Mesenchymal stem cell (in vitro differentiated cells and primary cell): ENCODE results near the gene SETD7.
"Not testable (repeated sequence)": the region's sequence is repeated elsewhere in the genome, so short reads cannot be mapped to it uniquely, and the experiment has no call there.

Experiments used
- DNase-seq: peaks from one replicate; pipeline ENCODE4 v3.0.0-alpha.2; 2013
- H2AFZ ChIP-seq: one replicate; pipeline ENCODE4 v1.6.1; 2013; ENCODE audit warnings: low read depth, mild to moderate bottlenecking, control low read depth, inconsistent platforms, low read length, moderate library complexity
- H2AK5ac ChIP-seq: 2 replicates; pipeline ENCODE4 v1.6.1; 2013; ENCODE audit warnings: low read length, moderate library complexity, mild to moderate bottlenecking, inconsistent platforms; ENCODE audit not compliant: severe bottlenecking
- H2BK120ac ChIP-seq: one replicate; pipeline ENCODE4 v1.6.1; 2013; ENCODE audit warnings: low read depth, mild to moderate bottlenecking, inconsistent platforms, low read length, moderate library complexity
- H2BK12ac ChIP-seq, 2 experiments: one replicate each; pipeline ENCODE4 v1.6.1; 2013; ENCODE audit warnings: inconsistent platforms in 2 of 2, low read length in 2 of 2, mild to moderate bottlenecking in 2 of 2, moderate library complexity in 2 of 2, control low read depth in 1 of 2
- H2BK15ac ChIP-seq: one replicate; pipeline ENCODE4 v1.6.1; 2013; ENCODE audit warnings: mild to moderate bottlenecking, low read depth, inconsistent platforms; ENCODE audit not compliant: poor library complexity, severe bottlenecking
- H2BK5ac ChIP-seq: 2 replicates; pipeline ENCODE4 v1.6.1; 2013; ENCODE audit warnings: low read depth, mild to moderate bottlenecking, low read length, control low read depth, inconsistent platforms; ENCODE audit not compliant: poor library complexity, severe bottlenecking
- H3K14ac ChIP-seq, 2 experiments: one replicate each; pipeline ENCODE4 v1.6.1; 2013; ENCODE audit warnings: inconsistent platforms in 2 of 2, low read length in 2 of 2, control low read depth in 1 of 2, mild to moderate bottlenecking in 1 of 2, moderate library complexity in 1 of 2
- H3K18ac ChIP-seq, 2 experiments: one replicate each; pipeline ENCODE4 v1.6.1; 2013; ENCODE audit warnings: inconsistent platforms in 2 of 2, low read length in 2 of 2, control low read depth in 1 of 2, low read depth in 1 of 2, mild to moderate bottlenecking in 1 of 2
- H3K23ac ChIP-seq, 2 experiments: one replicate each; pipeline ENCODE4 v1.6.1; 2013; ENCODE audit warnings: inconsistent platforms in 2 of 2, low read length in 2 of 2, mild to moderate bottlenecking in 2 of 2, moderate library complexity in 2 of 2, control low read depth in 1 of 2
- H3K27ac ChIP-seq: 2 replicates; pipeline ENCODE4 v1.5.1; 2013; ENCODE audit warnings: mild to moderate bottlenecking, moderate library complexity, low read length, control low read depth, inconsistent platforms; ENCODE audit not compliant: poor library complexity, severe bottlenecking
- H3K27me3 ChIP-seq, 2 experiments: 2 replicates each; pipeline versions ENCODE4 v1.6.1 to v1.7.0; 2013; ENCODE audit warnings: low read length in 2 of 2, mild to moderate bottlenecking in 2 of 2, moderate library complexity in 2 of 2, control low read depth in 1 of 2, inconsistent platforms in 1 of 2; ENCODE audit not compliant: control insufficient read depth in 1 of 2, insufficient read depth in 1 of 2
- H3K36me3 ChIP-seq, 2 experiments: 2 replicates each; pipeline versions ENCODE4 v1.6.1 to v1.7.0; 2013; ENCODE audit warnings: low read length in 2 of 2, control low read depth in 1 of 2, inconsistent platforms in 1 of 2, low read depth in 1 of 2, mild to moderate bottlenecking in 1 of 2; ENCODE audit not compliant: insufficient read depth in 2 of 2, control insufficient read depth in 1 of 2
- H3K4ac ChIP-seq, 2 experiments: one replicate each; pipeline ENCODE4 v1.6.1; 2013; ENCODE audit warnings: inconsistent platforms in 2 of 2, low read length in 2 of 2, mild to moderate bottlenecking in 2 of 2, moderate library complexity in 2 of 2, control low read depth in 1 of 2, low read depth in 1 of 2
- H3K4me1 ChIP-seq: 2 replicates; pipeline ENCODE4 v1.6.1; 2013; ENCODE audit warnings: low read depth, low read length, control low read depth; ENCODE audit not compliant: control insufficient read depth, insufficient read depth
- H3K4me2 ChIP-seq: 2 replicates; pipeline ENCODE4 v1.6.1; 2013; ENCODE audit warnings: low read length, mild to moderate bottlenecking, inconsistent platforms; ENCODE audit not compliant: poor library complexity, severe bottlenecking
- H3K4me3 ChIP-seq, 2 experiments: 2 replicates each; pipeline versions ENCODE4 v1.5.1 to v1.7.0; 2013; ENCODE audit warnings: low read length in 2 of 2, mild to moderate bottlenecking in 2 of 2, control low read depth in 1 of 2, low read depth in 1 of 2; ENCODE audit not compliant: insufficient read depth in 1 of 2
- H3K79me1 ChIP-seq: replicated peaks from 2 replicates; pipeline ENCODE4 v1.6.1; 2013; ENCODE audit warnings: mild to moderate bottlenecking, control low read depth, low read length, inconsistent platforms; ENCODE audit not compliant: poor library complexity, severe bottlenecking
- H3K9ac ChIP-seq: 2 replicates; pipeline ENCODE4 v1.7.0; 2013; ENCODE audit warnings: mild to moderate bottlenecking, low read length, moderate library complexity
- H3K9me3 ChIP-seq: 2 replicates; pipeline ENCODE4 v1.7.0; 2013; ENCODE audit warnings: mild to moderate bottlenecking, low read length; ENCODE audit not compliant: control insufficient read depth
- H4K8ac ChIP-seq: one replicate; pipeline ENCODE4 v1.6.1; 2013; ENCODE audit warnings: inconsistent platforms, mild to moderate bottlenecking, low read length, moderate library complexity
- H4K91ac ChIP-seq: one replicate; pipeline ENCODE4 v1.6.1; 2013; ENCODE audit warnings: mild to moderate bottlenecking, low read length, inconsistent platforms
- WGBS: methylation state at CpG from one replicate; pipeline ENCODE4 v1.1.7; 2013; ENCODE audit warnings: mixed read lengths; 5-methylcytosine and 5-hydroxymethylcytosine counted together

SETD7 gene

GRCh38 chr4:139465922-139466321 lies 90.1 kb downstream of the SETD7 start:
- Histone ChIP-seq H2BK5ac (no peak overlapping the region), H2AFZ (no peak overlapping the region), H3K4me2 (no peak overlapping the region), H3K36me3 (peaks cover 0 to 6% of the 10 kb centered on the region in 2 experiments), H3K4ac (no peak overlapping the region), H3K9me3 (peaks cover 4% of the 10 kb centered on the region), H2BK15ac (no peak overlapping the region), H3K27ac (no peak overlapping the region), H3K23ac (no peak overlapping the region), H4K91ac (no peak overlapping the region), H2AK5ac (no peak overlapping the region), H3K14ac (no peak overlapping the region), H3K79me1 (peaks cover 26% of the 10 kb centered on the region), H3K9ac (no peak overlapping the region), H3K4me3 (no peak overlapping the region), H3K4me1 (peaks cover 2% of the 10 kb centered on the region), H2BK12ac (no peak overlapping the region), H3K27me3 (no peaks in the 10 kb centered on the region), H3K18ac (no peak overlapping the region), H4K8ac (no peak overlapping the region), H2BK120ac (no peak overlapping the region)
- no peak for DNase-seq
- WGBS: 69% methylated on average over 4 of the region's 4 CpGs

DNA sequence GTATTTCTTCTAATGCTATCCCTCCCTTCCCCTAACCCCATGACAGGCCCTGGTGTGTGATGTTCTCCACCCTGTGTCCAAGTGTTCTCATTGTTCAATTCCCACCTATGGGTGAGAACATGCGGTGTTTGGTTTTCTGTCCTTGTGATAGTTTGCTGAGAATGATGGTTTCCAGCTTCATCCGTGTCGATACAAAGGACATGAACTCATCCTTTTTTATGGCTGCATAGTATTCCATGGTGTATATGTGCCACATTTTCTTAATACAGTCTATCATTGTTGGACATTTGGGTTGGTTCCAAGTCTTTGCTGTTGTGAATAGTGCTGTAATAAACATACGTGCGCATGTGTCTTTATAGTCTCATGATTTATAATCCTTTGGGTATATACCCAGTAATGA lies 91.5 kb downstream of the SETD7 start:
- H2BK12ac ChIP-seq, H2AFZ ChIP-seq, H3K9me3 ChIP-seq, H3K36me3 ChIP-seq, H3K27ac ChIP-seq, H3K4me1 ChIP-seq, DNase-seq, H4K91ac ChIP-seq, H3K9ac ChIP-seq, H3K18ac ChIP-seq, H3K4me2 ChIP-seq, H4K8ac ChIP-seq, H3K14ac ChIP-seq, H3K27me3 ChIP-seq, H2BK120ac ChIP-seq, H2AK5ac ChIP-seq, H3K4ac ChIP-seq, H2BK5ac ChIP-seq, H3K4me3 ChIP-seq, H3K23ac ChIP-seq, H2BK15ac ChIP-seq: not testable (repeated sequence)
- H3K79me1 ChIP-seq: peaks cover 17% of the 10 kb centered on the region
- WGBS: 88% methylated on average over 5 of the region's 5 CpGs

DNA sequence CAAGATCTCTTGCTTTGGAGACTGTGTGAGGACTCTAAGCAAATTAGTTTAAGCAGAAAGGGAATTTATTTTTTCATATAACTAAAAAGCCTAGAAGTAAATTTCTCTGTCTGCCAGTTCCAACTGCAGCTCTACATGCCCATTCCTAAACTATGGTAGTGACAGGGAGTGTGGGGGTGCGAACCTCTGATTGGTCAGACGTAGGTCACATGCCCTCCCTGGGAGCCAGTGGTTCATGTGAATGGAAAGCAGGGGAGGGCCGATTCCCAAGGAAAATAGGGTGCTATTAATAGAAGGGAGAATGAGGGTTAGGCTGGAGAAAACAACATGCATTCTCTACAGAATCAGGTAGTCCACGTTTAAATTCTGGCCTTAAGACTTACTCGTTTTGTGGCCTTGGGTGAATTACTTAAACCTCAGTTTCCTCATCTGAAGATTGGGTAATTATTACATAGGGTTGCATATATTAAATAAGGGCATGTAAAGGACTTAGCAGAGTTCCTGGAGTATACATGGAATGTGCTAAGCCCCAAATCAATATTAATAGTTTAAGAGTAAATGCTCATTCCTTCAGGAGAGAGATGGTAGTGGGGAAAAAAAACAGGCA lies 94.9 kb downstream of the SETD7 start:
- H2BK5ac ChIP-seq: no peak overlapping the region
- H2BK120ac ChIP-seq: no peak overlapping the region
- H3K36me3 ChIP-seq: no peaks in the 10 kb centered on the region
- no peak overlapping the region for H3K4ac ChIP-seq
- H3K79me1 ChIP-seq: peaks cover 17% of the 10 kb centered on the region
- no peak overlapping the region for H4K8ac ChIP-seq
- H3K18ac ChIP-seq: no peak overlapping the region
- no peak overlapping the region for H2AFZ ChIP-seq
- H3K23ac ChIP-seq: no peak overlapping the region
- peaks cover 6% of the 10 kb centered on the region for H3K4me1 ChIP-seq
- no peak overlapping the region for H3K27ac ChIP-seq
- no peak overlapping the region for H2BK12ac ChIP-seq
- H2AK5ac ChIP-seq: no peak overlapping the region
- H3K4me3 ChIP-seq: no peak overlapping the region
- no peaks in the 10 kb centered on the region for H3K9me3 ChIP-seq
- no peak overlapping the region for H2BK15ac ChIP-seq
- H3K27me3 ChIP-seq: no peaks in the 10 kb centered on the region
- no peak overlapping the region for H3K9ac ChIP-seq
- WGBS: 91% methylated on average over 5 of the region's 5 CpGs
- H3K4me2 ChIP-seq: no peak overlapping the region
- no peak overlapping the region for H4K91ac ChIP-seq
- no peak overlapping the region for H3K14ac ChIP-seq
- no peak for DNase-seq

DNA sequence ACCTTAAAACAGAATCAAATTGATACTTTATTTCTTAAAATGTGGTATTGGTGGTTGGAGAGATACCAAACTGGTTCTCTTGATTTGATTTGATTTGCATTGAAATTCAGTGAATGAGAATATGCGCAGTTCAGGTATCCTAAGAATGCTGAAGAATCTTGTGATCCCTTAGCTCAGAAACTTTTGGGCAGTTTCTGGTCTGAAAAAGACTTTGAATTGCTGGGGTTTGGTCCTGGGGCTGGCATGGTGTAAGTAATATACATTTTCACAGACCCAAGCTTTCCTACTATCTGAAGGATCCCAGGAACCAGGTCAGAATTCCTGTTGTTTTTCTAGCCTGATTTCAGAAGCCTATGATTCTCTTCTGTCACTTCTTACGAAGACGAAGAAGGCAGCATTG lies 95.5 kb downstream of the SETD7 start:
- Histone ChIP-seq H3K23ac (no peak overlapping the region), H3K4me1 (peaks cover 8% of the 10 kb centered on the region), H3K36me3 (no peaks in the 10 kb centered on the region), H3K4me2 (no peak overlapping the region), H3K27ac (no peak overlapping the region), H2BK120ac (no peak overlapping the region), H2AFZ (no peak overlapping the region), H2AK5ac (no peak overlapping the region), H3K27me3 (no peaks in the 10 kb centered on the region), H2BK15ac (no peak overlapping the region), H3K79me1 (peaks cover 17% of the 10 kb centered on the region), H3K9me3 (no peaks in the 10 kb centered on the region), H3K9ac (no peak overlapping the region), H3K4ac (no peak overlapping the region), H3K14ac (no peak overlapping the region), H2BK5ac (no peak overlapping the region), H3K18ac (no peak overlapping the region), H3K4me3 (no peak overlapping the region), H2BK12ac (no peak overlapping the region), H4K91ac (no peak overlapping the region), H4K8ac (no peak overlapping the region)
- WGBS: 90% methylated on average over 3 of the region's 3 CpGs
- DNase-seq: no peak
